Inferior parietal cortex (tissue), 1 donor: ENCODE measurements around the gene NDUFA9.

ENCODE experiments used
- DNase-seq: peaks from one replicate; pipeline ENCODE4 v3.0.0-alpha.2; 2016; ENCODE audit errors: extremely low spot score

Gene NDUFA9

DNA sequence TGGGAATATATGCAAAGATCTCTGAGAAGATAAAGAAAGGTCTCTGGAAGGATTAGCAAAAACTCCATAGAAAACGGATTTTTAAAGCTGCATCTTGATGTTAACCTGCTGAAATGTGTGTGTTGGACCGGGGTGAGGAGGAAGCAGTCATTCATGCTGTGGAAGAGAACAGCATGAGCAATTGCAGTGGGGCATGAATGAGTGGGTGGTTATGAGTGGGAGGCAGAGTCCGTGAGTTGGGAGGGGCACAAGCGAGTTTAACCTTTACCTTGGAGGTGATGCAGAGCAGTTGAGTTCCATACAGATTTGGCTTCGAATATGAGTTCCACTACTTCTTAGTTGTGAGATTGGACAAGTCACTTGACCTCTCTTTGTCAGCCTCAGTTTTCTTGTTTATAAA, 41.8 kb downstream of the NDUFA9 start:
- no peak for DNase-seq
